ENCODE measurements around the gene TNS3.

TNS3 gene

GRCh38 chr7:47344171-47344955 is 237.5 kb downstream of the TNS3 start:
- H3K9me3 ChIP-seq (ENCODE audit: control insufficient read depth in 2 of 2, low read length in 2 of 2), result no peaks in the 10 kb centered on the region
- no peaks in the 10 kb centered on the region for H3K4me1 ChIP-seq (ENCODE audit: control insufficient read depth, insufficient read depth, low read length)
- peaks cover 0 to 20% of the 10 kb centered on the region in 2 donors for H3K36me3 ChIP-seq (ENCODE audit: control insufficient read depth in 2 of 2, insufficient read depth in 2 of 2, low read length in 2 of 2)
- H3K9ac ChIP-seq (ENCODE audit: low read length in 2 of 2), result no peak overlapping the region
- no peaks in the 10 kb centered on the region for H3K27me3 ChIP-seq (ENCODE audit: control insufficient read depth in 1 of 2, insufficient read depth in 2 of 2, low read length in 2 of 2)
- no peak overlapping the region for H3K4me3 ChIP-seq (ENCODE audit: low read length in 2 of 2)
- H3K27ac ChIP-seq (ENCODE audit: low read length), result no peak overlapping the region

GRCh38 chr7:47343061-47343455 is 238.9 kb downstream of the TNS3 start:
- H3K9me3 ChIP-seq (ENCODE audit: control insufficient read depth in 2 of 2, low read length in 2 of 2), result no peaks in the 10 kb centered on the region
- H3K4me1 ChIP-seq (ENCODE audit: control insufficient read depth, insufficient read depth, low read length), result no peaks in the 10 kb centered on the region
- peaks cover 0 to 20% of the 10 kb centered on the region in 2 donors for H3K36me3 ChIP-seq (ENCODE audit: control insufficient read depth in 2 of 2, insufficient read depth in 2 of 2, low read length in 2 of 2)
- H3K9ac ChIP-seq (ENCODE audit: low read length in 2 of 2), result no peak overlapping the region
- H3K27me3 ChIP-seq (ENCODE audit: control insufficient read depth in 1 of 2, insufficient read depth in 2 of 2, low read length in 2 of 2), result no peaks in the 10 kb centered on the region
- no peak overlapping the region for H3K27ac ChIP-seq (ENCODE audit: low read length)
- H3K4me3 ChIP-seq (ENCODE audit: low read length in 2 of 2), result no peak overlapping the region

- H3K4me3 ChIP-seq (ENCODE audit: low read length in 2 of 2), result no peak overlapping the region
- no peaks in the 10 kb centered on the region for H3K9me3 ChIP-seq (ENCODE audit: control insufficient read depth in 2 of 2, low read length in 2 of 2)
- no peaks in the 10 kb centered on the region for H3K4me1 ChIP-seq (ENCODE audit: control insufficient read depth, insufficient read depth, low read length)
- H3K27me3 ChIP-seq (ENCODE audit: control insufficient read depth in 1 of 2, insufficient read depth in 2 of 2, low read length in 2 of 2), result no peaks in the 10 kb centered on the region
- no peak overlapping the region for H3K27ac ChIP-seq (ENCODE audit: low read length)
- H3K9ac ChIP-seq (ENCODE audit: low read length in 2 of 2), result no peak overlapping the region
- peaks cover 0 to 20% of the 10 kb centered on the region in 2 donors for H3K36me3 ChIP-seq (ENCODE audit: control insufficient read depth in 2 of 2, insufficient read depth in 2 of 2, low read length in 2 of 2)
These were observed 239.4 kb downstream of the TNS3 start for GRCh38 chr7:47342296-47343060.

- Histone ChIP-seq H3K4me1 (ENCODE audit: control insufficient read depth, insufficient read depth, low read length) (peaks cover 6% of the 10 kb centered on the region), H3K9ac (ENCODE audit: low read length in 2 of 2) (no peak overlapping the region), H3K27me3 (ENCODE audit: control insufficient read depth in 1 of 2, insufficient read depth in 2 of 2, low read length in 2 of 2) (no peaks in the 10 kb centered on the region), H3K9me3 (ENCODE audit: control insufficient read depth in 2 of 2, low read length in 2 of 2) (no peaks in the 10 kb centered on the region), H3K4me3 (ENCODE audit: low read length in 2 of 2) (no peak overlapping the region), H3K36me3 (ENCODE audit: control insufficient read depth in 2 of 2, insufficient read depth in 2 of 2, low read length in 2 of 2) (peaks cover 0 to 18% of the 10 kb centered on the region in 2 donors), H3K27ac (ENCODE audit: low read length) (no peak overlapping the region)
These were observed 241.4 kb downstream of the TNS3 start for GRCh38 chr7:47340517-47340916.

GRCh38 chr7:47338026-47338425 is 243.9 kb downstream of the TNS3 start:
- Histone ChIP-seq H3K27me3 (ENCODE audit: control insufficient read depth in 1 of 2, insufficient read depth in 2 of 2, low read length in 2 of 2) (no peaks in the 10 kb centered on the region), H3K27ac (ENCODE audit: low read length) (no peak overlapping the region), H3K9ac (ENCODE audit: low read length in 2 of 2) (no peak overlapping the region), H3K4me1 (ENCODE audit: control insufficient read depth, insufficient read depth, low read length) (peaks cover 9% of the 10 kb centered on the region), H3K9me3 (ENCODE audit: control insufficient read depth in 2 of 2, low read length in 2 of 2) (no peaks in the 10 kb centered on the region), H3K4me3 (ENCODE audit: low read length in 2 of 2) (no peak overlapping the region), H3K36me3 (ENCODE audit: control insufficient read depth in 2 of 2, insufficient read depth in 2 of 2, low read length in 2 of 2) (peaks cover 0 to 10% of the 10 kb centered on the region in 2 donors)

GRCh38 chr7:47337531-47337930 is 244.4 kb downstream of the TNS3 start:
- no peaks in the 10 kb centered on the region for H3K27me3 ChIP-seq (ENCODE audit: control insufficient read depth in 1 of 2, insufficient read depth in 2 of 2, low read length in 2 of 2)
- H3K4me1 ChIP-seq (ENCODE audit: control insufficient read depth, insufficient read depth, low read length), result peaks cover 13% of the 10 kb centered on the region
- H3K9ac ChIP-seq (ENCODE audit: low read length in 2 of 2), result no peak overlapping the region
- H3K9me3 ChIP-seq (ENCODE audit: control insufficient read depth in 2 of 2, low read length in 2 of 2), result no peaks in the 10 kb centered on the region
- H3K27ac ChIP-seq (ENCODE audit: low read length), result no peak overlapping the region
- peaks cover 0 to 7% of the 10 kb centered on the region in 2 donors for H3K36me3 ChIP-seq (ENCODE audit: control insufficient read depth in 2 of 2, insufficient read depth in 2 of 2, low read length in 2 of 2)
- H3K4me3 ChIP-seq (ENCODE audit: low read length in 2 of 2), result no peak overlapping the region

GRCh38 chr7:47336472-47337425 is 245.2 kb downstream of the TNS3 start:
- peaks cover 13% of the 10 kb centered on the region for H3K4me1 ChIP-seq (ENCODE audit: control insufficient read depth, insufficient read depth, low read length)
- no peaks in the 10 kb centered on the region for H3K27me3 ChIP-seq (ENCODE audit: control insufficient read depth in 1 of 2, insufficient read depth in 2 of 2, low read length in 2 of 2)
- H3K9ac ChIP-seq (ENCODE audit: low read length in 2 of 2), result no peak overlapping the region
- H3K36me3 ChIP-seq (ENCODE audit: control insufficient read depth in 2 of 2, insufficient read depth in 2 of 2, low read length in 2 of 2), result peaks cover 0 to 6% of the 10 kb centered on the region in 2 donors
- H3K27ac ChIP-seq (ENCODE audit: low read length), result no peak overlapping the region
- H3K9me3 ChIP-seq (ENCODE audit: control insufficient read depth in 2 of 2, low read length in 2 of 2), result no peaks in the 10 kb centered on the region
- no peak overlapping the region for H3K4me3 ChIP-seq (ENCODE audit: low read length in 2 of 2)

GRCh38 chr7:47335557-47336471 is 246.1 kb downstream of the TNS3 start:
- H3K36me3 ChIP-seq (ENCODE audit: control insufficient read depth in 2 of 2, insufficient read depth in 2 of 2, low read length in 2 of 2), result peaks cover 0 to 6% of the 10 kb centered on the region in 2 donors
- no peak overlapping the region for H3K9ac ChIP-seq (ENCODE audit: low read length in 2 of 2)
- no peaks in the 10 kb centered on the region for H3K27me3 ChIP-seq (ENCODE audit: control insufficient read depth in 1 of 2, insufficient read depth in 2 of 2, low read length in 2 of 2)
- peaks cover 13% of the 10 kb centered on the region for H3K4me1 ChIP-seq (ENCODE audit: control insufficient read depth, insufficient read depth, low read length)
- no peak overlapping the region for H3K27ac ChIP-seq (ENCODE audit: low read length)
- no peak overlapping the region for H3K4me3 ChIP-seq (ENCODE audit: low read length in 2 of 2)
- no peaks in the 10 kb centered on the region for H3K9me3 ChIP-seq (ENCODE audit: control insufficient read depth in 2 of 2, low read length in 2 of 2)

- H3K4me1 ChIP-seq (ENCODE audit: control insufficient read depth, insufficient read depth, low read length), result peaks cover 13% of the 10 kb centered on the region
- no peaks in the 10 kb centered on the region for H3K27me3 ChIP-seq (ENCODE audit: control insufficient read depth in 1 of 2, insufficient read depth in 2 of 2, low read length in 2 of 2)
- H3K36me3 ChIP-seq (ENCODE audit: control insufficient read depth in 2 of 2, insufficient read depth in 2 of 2, low read length in 2 of 2), result peaks cover 0 to 6% of the 10 kb centered on the region in 2 donors
- no peak overlapping the region for H3K27ac ChIP-seq (ENCODE audit: low read length)
- no peak overlapping the region for H3K9ac ChIP-seq (ENCODE audit: low read length in 2 of 2)
- H3K9me3 ChIP-seq (ENCODE audit: control insufficient read depth in 2 of 2, low read length in 2 of 2), result no peaks in the 10 kb centered on the region
- H3K4me3 ChIP-seq (ENCODE audit: low read length in 2 of 2), result no peak overlapping the region
These were observed 246.8 kb downstream of the TNS3 start for GRCh38 chr7:47335071-47335470.

All from stomach smooth muscle (tissue), 2 donors.